Measurements from ENCODE around the gene NAA20. TPM values are rescaled to one million over a fixed set of nuclear protein-coding genes. Genes with fewer than 3 reads are reported as not detected.

Gene NAA20, protein sequence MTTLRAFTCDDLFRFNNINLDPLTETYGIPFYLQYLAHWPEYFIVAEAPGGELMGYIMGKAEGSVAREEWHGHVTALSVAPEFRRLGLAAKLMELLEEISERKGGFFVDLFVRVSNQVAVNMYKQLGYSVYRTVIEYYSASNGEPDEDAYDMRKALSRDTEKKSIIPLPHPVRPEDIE
- total RNA-seq: 41.8 and 59.1 TPM in 2 replicates

DNA sequence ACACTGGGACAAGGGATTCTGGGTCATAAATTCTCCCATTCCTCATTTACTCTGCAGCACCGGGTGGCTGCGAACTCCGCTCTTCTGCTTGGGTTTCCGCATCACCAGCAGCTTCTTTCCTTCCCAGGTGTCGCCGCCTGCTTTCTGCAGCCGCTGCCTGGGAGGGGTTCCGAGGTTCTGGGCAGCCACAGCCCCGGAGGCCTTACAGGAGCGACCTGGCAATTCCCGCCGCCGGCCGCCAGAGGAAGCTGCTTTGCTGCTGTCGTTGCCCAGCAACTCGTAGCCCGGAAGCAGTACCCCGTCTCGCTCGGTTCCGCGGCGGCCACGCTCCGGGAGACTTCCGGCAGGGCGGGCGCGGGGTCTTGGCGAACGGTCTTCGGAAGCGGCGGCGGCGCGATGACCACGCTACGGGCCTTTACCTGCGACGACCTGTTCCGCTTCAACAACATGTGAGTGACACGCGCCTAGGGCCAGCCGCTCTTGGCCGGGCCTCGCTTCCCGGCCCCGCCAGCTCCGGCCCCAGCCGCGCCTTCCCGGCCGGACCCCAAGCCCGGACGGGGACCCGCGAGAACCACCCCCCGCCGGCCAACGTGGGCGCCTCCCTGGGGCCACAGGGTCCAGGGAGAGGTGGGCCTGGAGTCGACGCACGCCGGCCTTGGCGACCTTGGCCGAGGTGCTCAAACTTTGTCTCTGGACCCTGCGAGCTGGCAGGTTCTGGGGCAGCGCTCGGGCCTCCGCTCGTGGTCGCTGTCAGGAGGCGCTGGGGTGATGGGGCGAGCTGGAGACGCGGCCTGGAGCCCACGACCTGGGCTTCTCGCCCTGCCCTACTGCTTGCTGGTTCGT, at the start of gene NAA20:
NAA20 (plus strand) TSS at position 362 of the 843 bp plus-strand sequence; CDS start at position 397, 35 bp downstream.
- TF ChIP-seq, protein P1, sequence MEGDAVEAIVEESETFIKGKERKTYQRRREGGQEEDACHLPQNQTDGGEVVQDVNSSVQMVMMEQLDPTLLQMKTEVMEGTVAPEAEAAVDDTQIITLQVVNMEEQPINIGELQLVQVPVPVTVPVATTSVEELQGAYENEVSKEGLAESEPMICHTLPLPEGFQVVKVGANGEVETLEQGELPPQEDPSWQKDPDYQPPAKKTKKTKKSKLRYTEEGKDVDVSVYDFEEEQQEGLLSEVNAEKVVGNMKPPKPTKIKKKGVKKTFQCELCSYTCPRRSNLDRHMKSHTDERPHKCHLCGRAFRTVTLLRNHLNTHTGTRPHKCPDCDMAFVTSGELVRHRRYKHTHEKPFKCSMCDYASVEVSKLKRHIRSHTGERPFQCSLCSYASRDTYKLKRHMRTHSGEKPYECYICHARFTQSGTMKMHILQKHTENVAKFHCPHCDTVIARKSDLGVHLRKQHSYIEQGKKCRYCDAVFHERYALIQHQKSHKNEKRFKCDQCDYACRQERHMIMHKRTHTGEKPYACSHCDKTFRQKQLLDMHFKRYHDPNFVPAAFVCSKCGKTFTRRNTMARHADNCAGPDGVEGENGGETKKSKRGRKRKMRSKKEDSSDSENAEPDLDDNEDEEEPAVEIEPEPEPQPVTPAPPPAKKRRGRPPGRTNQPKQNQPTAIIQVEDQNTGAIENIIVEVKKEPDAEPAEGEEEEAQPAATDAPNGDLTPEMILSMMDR (conservative IDR thresholded peaks at IDR 0.05; ENCODE audit: low read depth, low read length): peak; percentile 51
- DNase-seq (ENCODE audit: low read depth): no peak
- H3K4me3 ChIP-seq (ENCODE audit: low read depth, low read length): peak within 1 kb of the TSS; percentile 92

DNA sequence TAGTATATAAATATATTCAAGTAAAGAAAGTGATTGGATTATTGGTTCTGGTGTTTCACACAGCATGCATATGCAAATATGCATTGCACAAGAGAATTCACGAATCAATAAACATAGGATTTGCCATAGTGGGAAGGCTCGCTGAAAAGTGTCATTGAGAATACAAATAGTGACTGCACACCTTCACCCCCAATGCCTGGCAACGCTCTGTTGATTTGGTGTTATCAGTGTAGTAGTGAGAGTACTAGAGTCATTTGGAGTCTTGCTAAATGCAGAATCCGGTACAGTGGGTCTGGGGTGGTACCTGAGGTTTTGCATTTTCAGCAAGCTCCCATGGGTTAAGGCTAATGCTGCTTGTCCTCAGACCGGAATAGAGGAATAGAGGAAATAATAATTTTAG, 49.7 kb upstream of the NAA20 start:
- TF ChIP-seq, protein P1 (conservative IDR thresholded peaks at IDR 0.05; ENCODE audit: low read depth, low read length): no peak
- DNase-seq (ENCODE audit: low read depth): no peak
- H3K4me3 ChIP-seq (ENCODE audit: low read depth, low read length): no peak overlapping the region

DNA sequence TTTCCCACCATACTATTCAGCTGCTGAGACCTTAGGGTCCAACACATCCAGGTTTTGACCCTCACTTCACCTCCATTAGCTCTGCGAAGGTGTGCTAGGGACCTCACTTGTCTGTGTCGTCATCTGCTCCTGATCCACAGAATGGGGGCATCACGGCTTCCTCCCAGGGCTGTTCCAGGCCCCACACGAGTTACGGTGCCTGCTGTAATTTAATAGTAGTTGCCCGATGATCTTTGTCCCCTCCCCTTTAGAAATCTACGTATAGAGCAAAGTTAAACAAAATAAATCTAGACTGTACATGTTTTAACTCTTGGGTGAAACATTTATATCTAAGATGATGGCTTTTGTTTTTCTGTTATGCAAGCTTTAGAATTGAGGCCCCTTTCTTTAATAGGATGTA, 49.1 kb upstream of the NAA20 start:
- DNase-seq (ENCODE audit: low read depth): no peak
- TF ChIP-seq, protein P1 (conservative IDR thresholded peaks at IDR 0.05; ENCODE audit: low read depth, low read length): no peak
- H3K4me3 ChIP-seq (ENCODE audit: low read depth, low read length): no peak overlapping the region

DNA sequence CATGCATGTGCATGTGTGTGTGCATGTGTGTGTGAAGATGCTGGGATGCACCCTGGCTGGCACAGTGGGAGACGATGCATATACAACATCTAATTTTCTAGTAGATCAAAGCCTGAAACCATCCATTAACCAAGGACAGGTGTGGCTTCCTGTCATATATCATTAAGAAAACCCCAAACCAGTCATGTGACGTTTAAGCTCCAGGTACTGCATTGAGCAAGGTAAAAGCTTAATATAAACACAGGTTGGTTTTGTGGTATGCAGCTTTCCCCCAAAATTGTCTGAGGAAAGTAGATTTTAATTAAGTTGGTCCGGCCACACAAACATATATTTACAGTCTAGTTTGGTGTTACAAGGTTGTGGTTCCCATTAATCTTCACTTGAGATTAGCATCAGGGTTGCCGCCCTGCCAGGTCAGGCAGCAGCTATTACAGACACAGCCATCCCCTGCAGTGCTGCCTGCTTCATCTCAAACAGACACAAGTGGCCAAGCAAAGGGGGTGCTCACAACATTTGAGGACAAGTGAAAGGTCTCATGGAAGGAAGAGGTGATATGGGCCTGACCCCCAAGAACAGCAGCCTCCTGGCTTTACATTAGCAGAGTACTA, 48.6 kb upstream of the NAA20 start:
- no peak overlapping the region for H3K4me3 ChIP-seq (ENCODE audit: low read depth, low read length)
- DNase-seq (ENCODE audit: low read depth): no peak

DNA sequence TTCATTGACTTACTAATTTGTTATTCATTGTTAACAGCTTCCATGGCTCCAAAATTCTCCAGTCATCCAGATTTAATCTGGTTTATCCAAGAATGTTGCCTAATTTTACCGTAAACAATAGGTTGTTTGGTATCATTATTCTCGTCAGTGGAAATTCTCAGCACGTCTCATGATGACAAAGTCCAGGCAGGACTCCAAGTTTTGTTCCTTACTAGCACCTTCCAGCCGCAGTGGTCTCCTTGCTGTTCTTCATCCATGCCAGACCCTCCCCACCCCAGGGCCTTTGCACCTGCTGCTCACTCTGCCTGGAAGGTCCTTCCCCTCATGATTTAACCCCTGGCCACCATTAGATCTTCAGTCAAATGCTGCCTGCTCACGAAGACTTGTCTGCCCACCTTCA, 48.1 kb upstream of the NAA20 start:
- H3K4me3 ChIP-seq (ENCODE audit: low read depth, low read length): no peak overlapping the region
- no peak for DNase-seq (ENCODE audit: low read depth)
- TF ChIP-seq, protein P1 (conservative IDR thresholded peaks at IDR 0.05; ENCODE audit: low read depth, low read length): no peak

More for the DNA sequence above, 48.6 kb upstream of the NAA20 start:
- TF ChIP-seq, protein P1 (conservative IDR thresholded peaks at IDR 0.05; ENCODE audit: low read depth, low read length): no peak

DNA sequence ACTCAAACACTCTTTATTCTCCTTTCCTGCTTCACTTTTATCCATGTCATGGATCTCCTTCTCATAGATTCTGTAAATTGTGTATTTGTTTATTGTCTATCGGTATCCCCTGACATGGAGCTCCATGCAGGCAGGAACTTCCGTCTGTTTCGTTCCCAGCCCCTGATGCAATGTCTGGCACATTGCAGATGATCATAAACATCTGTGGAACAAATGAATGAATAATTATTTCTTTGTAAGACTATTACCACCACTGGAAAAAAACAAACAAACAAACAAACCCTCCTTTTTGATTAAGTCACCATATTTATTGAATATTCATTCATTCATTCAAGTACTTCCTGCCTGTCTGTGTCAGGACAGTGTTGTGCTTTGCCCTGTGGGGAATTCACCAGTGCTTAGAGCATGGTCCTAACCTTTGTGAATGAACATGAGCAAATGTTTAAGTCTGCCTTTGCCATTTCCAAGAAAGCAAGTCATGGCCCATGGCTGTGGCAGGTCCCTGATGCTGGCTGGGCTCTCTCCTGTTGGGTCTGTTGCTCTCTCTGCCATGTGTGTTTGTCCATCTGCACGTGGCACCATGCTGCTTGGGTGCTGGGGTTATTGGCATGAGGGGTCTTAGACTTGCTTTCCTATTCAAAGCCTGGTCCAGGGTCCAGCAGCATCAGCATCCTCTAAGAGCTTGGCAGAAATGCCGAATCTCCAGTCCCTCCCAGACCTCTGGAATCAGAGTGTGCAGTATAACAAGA, 47.5 kb upstream of the NAA20 start:
- TF ChIP-seq, protein P1 (conservative IDR thresholded peaks at IDR 0.05; ENCODE audit: low read depth, low read length): no peak
- DNase-seq (ENCODE audit: low read depth): no peak
- H3K4me3 ChIP-seq (ENCODE audit: low read depth, low read length): no peak overlapping the region

All from epithelial cell of proximal tubule (primary cell).